ENCODE results near the gene ADAP1. TPM values are rescaled to one million over a fixed set of nuclear protein-coding genes. Genes with fewer than 3 reads are reported as not detected.
A peak's percentile ranks its signal among the peaks of the same experiment; 100 is the strongest.

The ADAP1 gene
- total and polyA plus RNA-seq, 2 of the 13 experiments (the other 11 are each of a cell fraction or from before 2014, with no cell fraction given) = 10.5 to 24.6 TPM

- TF ChIP-seq HMGXB3 (CRISPR knock-in tag; IDR thresholded peaks at IDR 0.05; ENCODE audit: borderline replicate concordance) (0 out of 2 replicates have a peak, but pooled peaks have one; percentile 14), CTCF (CRISPR knock-in tag; IDR thresholded peaks at IDR 0.05) (peak; percentile 58), ZNF331 (CRISPR knock-in tag; IDR thresholded peaks at IDR 0.05) (peak; percentile 31), ZFX (CRISPR knock-in tag; IDR thresholded peaks at IDR 0.05; ENCODE audit: low read depth) (peak; percentile 76), ZBTB40 (IDR thresholded peaks at IDR 0.05) (no peak), ZBTB40 (CRISPR knock-in tag; IDR thresholded peaks at IDR 0.05) (no peak), RNF219 (CRISPR knock-in tag; IDR thresholded peaks at IDR 0.05) (no peak), RBM22 (optimal IDR thresholded peaks at IDR 0.05; ENCODE audit: low read length) (peak; percentile 74)
Measured at GRCh38 chr7:964401-965231, 10.1 kb upstream of the ADAP1 start (continued).
